Measurements from ENCODE around the gene CSF1. TPM values are rescaled to one million over a fixed set of nuclear protein-coding genes. Genes with fewer than 3 reads are reported as not detected.

The CSF1 gene
- total RNA-seq, 1 experiment from 2014 or later = 3.0 TPM

DNA sequence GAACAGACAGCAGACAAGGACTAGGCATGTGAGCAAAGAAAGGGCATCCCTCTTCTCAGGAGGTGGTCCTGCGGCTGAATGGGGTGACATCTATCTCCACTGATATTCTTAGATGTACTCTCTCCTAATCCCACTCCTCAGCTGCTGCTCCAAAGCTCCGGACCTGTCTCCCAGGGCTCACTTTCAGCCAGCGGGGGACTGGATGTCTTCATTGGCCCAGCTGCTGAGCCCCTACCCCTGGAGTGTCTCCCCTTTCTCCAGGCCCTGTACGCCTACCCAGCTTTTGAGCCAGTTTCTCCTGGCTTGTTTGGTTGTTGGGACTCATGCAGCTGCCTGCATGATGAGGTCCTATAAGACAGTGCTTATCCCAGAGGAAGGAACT is 28.8 kb upstream of the CSF1 start:
- Histone ChIP-seq H3K36me3 (ENCODE audit: control insufficient read depth in 1 of 2, insufficient read depth in 2 of 2, low read length in 2 of 2) (no peaks in the 10 kb centered on the region), H3K27ac (ENCODE audit: low read depth, low read length) (no peak overlapping the region), H3K4me3 (replicated peaks in 1 of 2; ENCODE audit: low read depth in 1 of 2, low read length in 2 of 2) (no peak overlapping the region), H3K27me3 (ENCODE audit: insufficient read depth, low read length) (no peaks in the 10 kb centered on the region), H3K79me2 (ENCODE audit: insufficient read depth, low read length) (no peaks in the 10 kb centered on the region), H3K9ac (ENCODE audit: low read length) (no peak overlapping the region), H4K20me1 (ENCODE audit: insufficient read depth) (no peaks in the 10 kb centered on the region), H2AFZ (ENCODE audit: low read depth, low read length, poor library complexity, severe bottlenecking) (no peak overlapping the region), H3K9me2 (ENCODE audit: insufficient read depth) (no peaks in the 10 kb centered on the region), H3K4me2 (ENCODE audit: low read length) (no peak overlapping the region), H3K4me1 (ENCODE audit: control insufficient read depth in 1 of 2, insufficient read depth in 2 of 2, low read length in 2 of 2) (no peaks in the 10 kb centered on the region), H3K9me3 (ENCODE audit: control insufficient read depth in 1 of 2, insufficient read depth in 1 of 2, low read depth in 1 of 2, low read length in 2 of 2) (no peaks in the 10 kb centered on the region)
- ATAC-seq (no peak), DNase-seq (ENCODE audit: low read depth, low spot score) (no peak)
- ChIA-PET RAD21 (ENCODE audit: low non-redundant PET in 1 of 2, low total read pairs in 2 of 2, uncharacterized antibody in 2 of 2, unreplicated experiment in 2 of 2) (no interaction called here), POLR2A (no interaction called here), CTCF (no interaction called here)
- BruUV-seq (replicated peaks) = no TSS peak
- intact Hi-C loops (cut with micrococcal nuclease) = no loop called here
- TF ChIP-seq RAD21 (IDR thresholded peaks at IDR 0.05; ENCODE audit: low read depth) = no peak
- no peak for TF ChIP-seq EZH2phosphoT487 (IDR thresholded peaks at IDR 0.05; ENCODE audit: borderline replicate concordance)
- no peak for TF ChIP-seq ELF1 (IDR thresholded peaks at IDR 0.05; ENCODE audit: borderline replicate concordance, low read depth)
- TF ChIP-seq EZH2 (IDR thresholded peaks at IDR 0.05) = no peak
- TF ChIP-seq ATF3 (IDR thresholded peaks at IDR 0.05) = no peak

- H3K79me2 ChIP-seq (ENCODE audit: insufficient read depth, low read length) = no peaks in the 10 kb centered on the region
- intact Hi-C loops (cut with micrococcal nuclease) = no loop called here
- BruUV-seq (replicated peaks) = no TSS peak
- H3K9me2 ChIP-seq (ENCODE audit: insufficient read depth) = no peaks in the 10 kb centered on the region
- H3K9me3 ChIP-seq (ENCODE audit: control insufficient read depth in 1 of 2, insufficient read depth in 1 of 2, low read depth in 1 of 2, low read length in 2 of 2) = no peaks in the 10 kb centered on the region
- TF ChIP-seq SRF (IDR thresholded peaks at IDR 0.05; ENCODE audit: low read depth) (no peak), REST (IDR thresholded peaks at IDR 0.05; ENCODE audit: low read depth) (no peak), POLR2A (IDR thresholded peaks at IDR 0.05; ENCODE audit: borderline replicate concordance, extremely low read depth, insufficient read depth, insufficient read length) (no peak), YY1 (IDR thresholded peaks at IDR 0.05; ENCODE audit: extremely low read depth, insufficient replicate concordance, low read depth, low read length) (no peak), MAX (IDR thresholded peaks at IDR 0.05) (no peak), SP1 (IDR thresholded peaks at IDR 0.05; ENCODE audit: low read depth) (no peak)
- no peaks in the 10 kb centered on the region for H3K4me1 ChIP-seq (ENCODE audit: control insufficient read depth in 1 of 2, insufficient read depth in 2 of 2, low read length in 2 of 2)
- ATAC-seq (no peak), DNase-seq (ENCODE audit: low read depth, low spot score) (no peak)
- no peak overlapping the region for H3K27ac ChIP-seq (ENCODE audit: low read depth, low read length)
- ChIA-PET RAD21 (ENCODE audit: low non-redundant PET in 1 of 2, low total read pairs in 2 of 2, uncharacterized antibody in 2 of 2, unreplicated experiment in 2 of 2) (no interaction called here), POLR2A (no interaction called here), CTCF (no interaction called here)
- no peaks in the 10 kb centered on the region for H3K27me3 ChIP-seq (ENCODE audit: insufficient read depth, low read length)
- H3K4me2 ChIP-seq (ENCODE audit: low read length) = no peak overlapping the region
- H4K20me1 ChIP-seq (ENCODE audit: insufficient read depth) = no peaks in the 10 kb centered on the region
- no peak overlapping the region for H3K4me3 ChIP-seq (replicated peaks in 1 of 2; ENCODE audit: low read depth in 1 of 2, low read length in 2 of 2)
- no peaks in the 10 kb centered on the region for H3K36me3 ChIP-seq (ENCODE audit: control insufficient read depth in 1 of 2, insufficient read depth in 2 of 2, low read length in 2 of 2)
- no peak overlapping the region for H3K9ac ChIP-seq (ENCODE audit: low read length)
- no peak overlapping the region for H2AFZ ChIP-seq (ENCODE audit: low read depth, low read length, poor library complexity, severe bottlenecking)
Measured at GRCh38 chr1:109882288-109883245, 28.1 kb upstream of the CSF1 start.
